NOMO-1 (cell line): Measurements from ENCODE around the gene DIAPH1.
"Not testable (repeated sequence)": the region's sequence is repeated elsewhere in the genome, so short reads cannot be mapped to it uniquely, and the experiment has no call there.

Source experiments
- DNase-seq, 2 experiments: peaks; one replicate each; lab custom pipeline; 2025; ENCODE audit not compliant: unreplicated experiment in 2 of 2; lab: John Stamatoyannopoulos, UW

The DIAPH1 gene

DNA sequence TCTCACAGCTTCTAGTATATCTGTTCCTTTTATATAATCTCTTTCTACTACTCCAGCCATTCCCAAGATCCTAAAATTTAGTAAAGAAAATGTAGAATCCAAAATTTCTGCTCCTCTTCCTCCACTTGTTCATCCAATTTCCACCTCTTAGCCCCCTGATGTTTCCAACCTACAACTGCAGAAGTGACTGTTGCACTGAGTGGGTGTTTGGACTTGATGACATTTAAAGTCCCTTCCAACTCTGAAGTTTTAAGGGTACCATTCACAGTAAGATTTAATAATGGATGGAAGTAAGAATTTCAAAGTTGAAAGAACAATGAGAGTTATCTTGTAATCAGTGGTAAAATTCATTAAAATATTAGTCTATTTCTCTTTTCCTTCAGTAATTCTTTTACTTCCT, 5.5 kb downstream of the DIAPH1 start:
- DNase-seq, result no peak

DNA sequence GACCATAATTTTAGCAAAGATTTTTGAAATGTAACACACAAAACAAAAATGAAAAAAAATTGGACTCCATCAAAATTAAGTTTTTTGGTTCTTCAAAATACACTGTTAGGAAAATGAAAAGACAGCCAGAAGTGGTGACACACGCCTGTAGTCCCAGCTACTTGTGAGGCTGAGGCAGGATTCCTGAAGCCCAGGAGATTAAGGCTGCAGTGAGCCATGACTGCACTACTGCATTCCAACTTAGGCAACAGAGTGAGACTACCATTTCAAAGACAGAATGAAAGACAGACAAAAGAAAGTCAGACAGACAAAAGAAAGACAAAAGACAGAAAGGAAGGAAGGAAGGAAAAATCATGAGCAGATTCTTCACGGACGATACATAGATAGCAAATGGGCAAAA, 7.5 kb downstream of the DIAPH1 start:
- DNase-seq, result no peak

DNA sequence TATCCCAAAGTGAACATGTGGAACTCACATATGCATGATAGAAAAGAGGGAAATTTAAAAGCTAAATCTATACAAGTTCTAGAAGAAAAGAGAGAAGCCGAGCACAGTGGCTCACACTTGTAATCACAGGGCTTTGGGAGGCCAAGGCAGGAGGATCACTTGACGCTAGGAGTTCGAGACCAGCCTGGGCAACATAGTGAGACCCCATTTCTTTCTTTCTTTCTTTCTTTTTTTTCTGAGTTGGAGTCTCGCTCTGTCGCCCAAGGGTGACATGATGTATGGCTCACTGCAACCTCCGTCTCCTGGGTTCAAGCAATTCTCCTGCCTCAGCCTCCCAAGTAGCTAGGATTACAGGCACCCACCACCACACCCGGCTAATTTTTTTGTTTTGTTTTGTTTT, 8.9 kb downstream of the DIAPH1 start:
- DNase-seq, result not testable (repeated sequence)

DNA sequence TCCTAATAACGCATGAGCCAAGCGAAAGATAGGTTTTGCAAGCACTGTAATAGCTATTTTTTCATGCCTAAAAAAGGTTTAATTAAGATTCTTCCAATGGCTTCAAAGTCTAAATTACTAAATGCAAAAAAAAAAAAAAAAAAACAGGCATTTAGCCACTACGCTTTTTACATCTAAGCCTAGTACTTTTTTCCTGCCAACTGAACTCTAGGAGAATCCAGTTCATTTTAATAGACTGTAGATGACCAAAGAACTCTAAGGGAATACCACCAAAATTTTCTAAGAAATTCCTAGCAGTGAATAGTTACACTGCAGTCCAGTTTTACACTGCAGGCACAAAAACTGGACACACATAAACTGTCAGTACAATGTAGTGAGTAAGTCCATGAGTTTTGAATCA, 9.8 kb downstream of the DIAPH1 start:
- no peak for DNase-seq

DNA sequence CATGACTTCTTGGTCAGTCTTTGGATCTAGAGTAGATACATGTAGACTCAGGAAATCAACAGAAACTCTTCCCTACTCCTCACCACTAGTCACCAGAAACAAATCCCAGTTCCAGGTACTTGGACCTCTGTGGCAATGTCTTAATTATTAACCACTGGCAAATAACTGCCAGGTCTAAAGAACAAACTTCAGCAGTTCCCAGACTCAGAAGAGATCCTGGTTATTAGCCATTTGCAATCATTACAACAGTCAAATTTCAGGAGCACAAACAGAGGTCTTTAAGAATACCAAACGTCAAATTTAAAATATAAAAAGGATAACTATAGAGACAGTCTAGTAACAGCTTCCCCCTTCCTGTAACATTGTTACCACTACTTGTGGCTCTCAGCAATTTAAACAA, 10.2 kb downstream of the DIAPH1 start:
- DNase-seq, result no peak

DNA sequence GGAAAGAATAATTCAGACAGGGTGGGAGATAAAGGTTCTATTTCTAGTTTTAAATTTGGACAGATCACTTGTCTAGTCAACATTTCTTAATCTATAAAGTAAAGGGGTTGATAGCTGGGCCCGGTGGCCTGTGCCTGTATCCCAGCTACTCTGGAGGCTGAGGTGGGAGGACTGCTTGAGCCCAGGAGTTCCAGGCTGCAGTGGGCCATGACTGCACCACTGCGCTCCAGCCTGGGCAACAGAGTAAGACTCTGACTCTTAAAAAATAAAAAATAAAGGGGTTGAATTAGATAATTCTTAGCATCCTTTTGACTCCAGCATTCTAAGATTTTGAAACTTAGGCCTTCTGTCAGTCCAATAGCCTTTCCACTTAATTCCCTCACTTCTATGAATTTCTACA, 10.8 kb downstream of the DIAPH1 start:
- no peak for DNase-seq

DNA sequence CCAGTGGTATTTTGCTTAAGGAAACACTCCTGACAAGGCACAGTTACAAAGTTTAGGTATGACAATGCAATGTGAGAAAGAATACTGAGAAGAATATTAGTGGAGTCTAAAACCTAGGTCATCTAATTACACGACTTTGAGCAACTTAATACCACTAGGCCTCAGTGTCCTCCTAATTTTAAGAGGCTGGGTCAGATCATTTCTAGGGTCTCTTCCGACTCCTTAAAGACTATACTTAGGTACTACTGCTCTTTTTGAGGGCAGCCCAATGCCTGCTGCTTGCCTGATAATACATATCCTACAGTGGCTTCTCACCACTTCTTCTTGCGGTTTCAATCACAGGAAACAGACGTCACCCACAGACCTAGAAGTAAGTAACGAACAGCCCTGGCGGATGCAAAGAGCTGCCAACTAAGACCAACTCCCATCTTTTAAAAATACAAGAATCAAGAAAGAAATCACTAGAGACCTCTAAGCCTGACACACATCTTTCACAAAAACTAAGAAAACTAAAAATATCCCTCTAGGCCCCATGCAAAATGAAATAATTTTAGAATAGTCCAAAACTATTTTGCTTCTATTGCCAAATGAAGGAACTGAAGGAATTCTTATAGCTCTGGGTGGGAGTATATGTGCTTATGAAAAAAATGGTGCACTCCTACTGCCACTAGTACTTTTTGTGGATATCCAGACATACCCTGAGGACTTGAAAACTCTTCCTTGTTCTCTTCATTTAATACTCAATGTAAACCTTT, 13.1 kb downstream of the DIAPH1 start:
- peak; percentile 85 to 97 for DNase-seq

DNA sequence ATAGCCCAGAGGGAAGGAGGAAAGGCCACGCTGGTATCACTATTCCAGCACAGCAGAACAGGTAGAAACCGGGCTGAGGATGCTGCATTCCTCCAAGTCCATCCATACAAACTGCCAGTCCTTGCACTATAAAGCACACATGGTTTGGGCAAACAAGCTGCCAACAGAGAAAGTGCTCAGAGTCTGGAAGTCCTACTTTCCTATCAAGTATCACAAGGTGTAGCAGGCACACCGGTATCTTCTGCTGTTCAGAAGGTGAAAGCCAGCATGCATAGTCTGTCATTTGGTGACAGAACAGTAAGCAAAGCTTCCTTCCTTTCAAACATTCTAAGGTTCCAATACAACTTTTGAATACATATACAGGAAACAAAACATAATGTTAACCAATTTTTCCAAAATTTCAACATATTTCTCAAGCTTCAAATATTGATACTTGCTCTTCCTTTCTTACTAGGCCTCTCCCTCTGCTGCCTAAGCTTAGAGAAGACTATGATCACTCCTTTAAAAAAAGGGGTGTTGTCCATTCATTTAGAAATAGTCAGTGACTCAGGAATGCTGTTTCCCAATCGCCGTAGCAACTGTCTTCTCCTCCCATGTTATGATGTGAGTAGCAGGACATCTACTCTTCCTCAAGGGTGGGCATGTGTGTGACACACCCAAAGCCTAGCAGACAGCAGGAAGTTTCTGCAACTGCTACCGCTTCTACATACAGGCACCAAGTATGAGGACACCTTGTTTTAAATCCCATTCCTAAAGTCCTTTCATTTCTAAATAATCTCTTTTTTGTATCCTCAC, 14.7 kb downstream of the DIAPH1 start:
- DNase-seq, result peak; percentile 81 to 98

DNA sequence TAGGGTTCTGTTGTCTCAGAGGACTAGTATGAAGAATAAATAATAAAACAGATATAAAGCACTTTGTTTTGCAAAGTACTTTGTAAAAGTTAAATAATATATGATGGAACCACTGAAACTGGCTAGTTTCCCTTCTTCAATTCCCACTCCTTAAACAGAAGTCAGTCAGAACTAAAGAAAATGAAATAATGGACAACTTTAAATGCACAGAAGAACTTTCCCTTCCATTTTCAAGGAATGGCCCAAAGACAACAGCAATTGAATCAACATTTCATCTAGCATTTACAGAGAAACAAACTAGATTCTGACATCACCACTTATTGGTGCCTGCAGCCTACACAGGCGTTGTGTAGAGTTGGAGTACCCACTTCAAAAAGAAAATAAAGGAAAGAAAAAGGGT, 16.2 kb downstream of the DIAPH1 start:
- DNase-seq, result no peak

DNA sequence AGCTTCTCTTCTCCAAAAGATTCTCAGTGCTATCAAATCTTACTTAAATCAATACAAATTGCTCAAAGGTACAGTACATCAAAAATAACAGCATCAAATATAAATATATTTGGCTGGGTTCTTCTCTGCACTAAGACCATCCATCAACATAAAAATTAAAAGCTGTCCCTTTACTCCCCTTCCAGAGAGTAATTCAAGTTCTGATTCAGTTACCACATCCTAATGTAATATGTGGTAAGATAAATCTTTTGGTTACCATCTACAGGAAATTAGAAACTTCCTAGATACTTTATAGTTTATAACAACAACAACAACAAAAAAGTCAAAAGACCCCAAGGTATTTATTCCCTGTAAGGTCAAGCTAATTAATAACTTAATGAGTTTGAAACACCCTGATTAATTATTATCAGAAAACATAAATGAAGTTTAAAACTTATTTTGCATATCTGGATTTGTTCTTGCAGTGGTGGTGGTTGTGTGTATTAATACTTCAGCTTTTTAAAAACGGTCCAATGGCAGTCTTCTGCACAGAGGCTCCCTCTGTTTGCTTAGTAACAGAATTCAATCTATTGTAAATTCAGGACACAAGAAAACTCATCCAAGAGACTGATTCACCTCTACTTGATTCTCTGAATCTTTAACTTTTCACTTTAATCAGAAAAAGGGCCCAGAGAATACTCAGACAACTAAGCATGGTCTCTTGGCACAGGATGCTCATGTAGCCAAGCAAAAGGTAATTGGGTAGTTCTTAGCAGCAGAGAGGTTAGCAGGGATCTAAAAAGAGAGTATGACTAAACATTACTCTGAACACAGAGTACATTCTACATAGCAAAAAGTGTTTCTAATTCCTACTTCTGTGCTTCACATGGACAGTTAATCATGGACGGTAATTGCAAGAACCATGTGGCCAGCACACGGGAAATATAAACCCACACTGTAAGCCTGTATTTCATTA, 20.1 kb downstream of the DIAPH1 start:
- DNase-seq, result no peak

DNA sequence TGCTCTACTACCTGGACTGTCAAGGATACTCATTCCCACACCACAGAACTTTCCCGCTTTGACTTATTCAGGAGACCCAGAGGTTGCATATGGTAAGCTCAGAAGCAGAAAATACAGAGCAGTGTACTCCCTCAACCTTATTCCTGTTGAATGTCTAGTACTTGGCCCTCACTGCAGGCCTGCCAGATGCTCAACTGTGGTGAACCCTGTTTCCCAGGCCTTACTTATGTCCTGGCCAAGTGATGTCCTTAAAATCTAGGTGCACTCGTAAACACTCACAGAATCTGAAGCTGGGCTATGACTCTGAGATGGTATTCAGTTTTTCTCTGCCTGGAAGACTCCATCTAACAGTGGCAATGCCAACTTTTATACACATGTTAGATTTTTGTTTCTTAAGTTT, 21.0 kb downstream of the DIAPH1 start:
- no peak for DNase-seq

DNA sequence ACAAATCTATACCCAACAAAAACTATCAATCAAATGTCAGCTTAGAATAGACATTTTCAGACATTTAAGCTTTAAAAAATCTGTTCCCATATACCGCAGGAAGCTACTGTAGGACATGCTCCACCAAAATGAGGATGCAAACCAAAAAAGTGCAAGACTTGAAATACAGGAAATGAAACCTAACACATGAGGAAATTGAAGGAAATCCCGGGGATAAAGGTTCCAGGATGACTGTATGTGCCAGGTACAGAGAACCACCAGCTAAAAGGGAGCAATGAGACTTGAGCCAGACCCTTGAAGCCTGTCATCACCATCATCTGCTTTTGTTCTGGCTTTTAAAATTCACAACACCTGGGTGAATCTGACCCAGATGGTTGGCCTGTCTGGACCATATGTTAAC, 21.4 kb downstream of the DIAPH1 start:
- peak in 1 of 2 experiments; percentile 23 for DNase-seq

DNA sequence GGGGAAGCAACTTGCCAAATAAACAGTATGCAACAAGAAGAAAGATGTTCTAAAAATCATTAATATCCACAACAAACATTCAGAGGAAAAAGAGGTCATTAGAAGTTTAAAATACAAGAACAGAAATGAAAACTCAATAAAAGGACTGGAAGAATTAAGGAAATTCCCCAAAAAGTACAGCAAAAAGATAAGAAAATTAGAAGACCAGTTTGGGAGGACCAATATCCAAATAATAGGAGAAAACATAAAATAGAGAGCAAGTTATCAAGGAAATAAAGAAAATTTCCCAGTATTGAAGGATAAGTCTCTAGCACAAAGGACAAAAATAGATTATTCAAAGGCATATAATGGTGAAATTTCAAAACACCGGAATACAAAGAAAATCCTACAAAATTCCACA, 21.9 kb downstream of the DIAPH1 start:
- no peak for DNase-seq

DNA sequence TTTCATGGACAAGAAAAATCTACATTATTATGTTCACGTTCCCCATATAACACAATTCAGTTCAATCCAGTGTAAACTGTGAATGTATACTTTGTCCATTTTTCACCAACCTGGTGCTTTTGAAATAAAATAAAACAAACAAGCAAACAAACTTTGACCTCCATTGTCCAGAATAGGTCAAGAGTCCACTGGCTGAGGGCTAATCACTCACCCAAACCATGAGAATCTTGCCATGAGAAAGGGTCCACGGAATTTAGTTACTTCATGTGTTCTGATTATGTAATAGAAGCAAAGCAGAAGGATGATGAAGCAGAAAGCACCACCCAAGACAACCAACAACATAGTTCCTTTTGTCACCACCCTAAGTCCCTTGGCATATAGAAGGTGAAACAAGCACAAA, 28.7 kb downstream of the DIAPH1 start:
- peak; percentile 21 to 63 for DNase-seq

DNA sequence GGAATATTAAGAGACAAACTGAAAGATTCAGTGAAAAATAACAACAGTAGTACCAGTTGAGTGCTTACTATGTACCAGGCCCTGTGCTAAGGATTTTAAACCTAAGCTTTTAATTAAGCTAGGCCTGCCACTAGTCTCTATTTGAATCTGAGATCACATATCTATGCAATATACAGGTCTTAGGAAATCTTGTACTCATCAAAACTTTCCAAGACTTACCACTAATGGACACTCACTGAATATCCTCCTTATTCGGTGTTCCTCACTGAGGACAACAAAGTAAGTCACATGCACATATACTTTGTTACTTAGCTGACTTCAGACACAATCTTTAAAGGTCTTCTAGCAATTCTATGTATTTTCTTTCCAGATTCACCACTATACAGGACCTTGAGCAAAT, 32.6 kb downstream of the DIAPH1 start:
- no peak for DNase-seq

DNA sequence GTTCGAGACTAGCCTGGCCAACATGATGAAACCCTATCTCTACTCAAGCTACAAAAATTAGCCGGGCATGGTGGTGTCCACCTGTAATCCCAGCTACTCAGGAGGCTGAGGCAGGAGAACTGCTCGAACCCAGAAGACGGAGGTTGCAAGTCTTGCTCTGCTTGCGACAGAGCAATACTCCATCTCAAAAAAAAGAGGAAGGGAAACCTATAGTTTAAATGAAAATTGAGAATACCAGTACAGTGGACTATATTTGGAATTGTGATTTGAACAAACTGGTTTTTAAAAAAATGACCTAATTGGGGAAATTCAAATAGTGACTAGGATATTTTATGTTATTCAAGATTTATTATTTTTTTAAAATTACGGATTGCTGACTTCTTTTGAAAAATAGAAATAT, 33.2 kb downstream of the DIAPH1 start:
- DNase-seq, result peak in 1 of 2 experiments; percentile 70

DNA sequence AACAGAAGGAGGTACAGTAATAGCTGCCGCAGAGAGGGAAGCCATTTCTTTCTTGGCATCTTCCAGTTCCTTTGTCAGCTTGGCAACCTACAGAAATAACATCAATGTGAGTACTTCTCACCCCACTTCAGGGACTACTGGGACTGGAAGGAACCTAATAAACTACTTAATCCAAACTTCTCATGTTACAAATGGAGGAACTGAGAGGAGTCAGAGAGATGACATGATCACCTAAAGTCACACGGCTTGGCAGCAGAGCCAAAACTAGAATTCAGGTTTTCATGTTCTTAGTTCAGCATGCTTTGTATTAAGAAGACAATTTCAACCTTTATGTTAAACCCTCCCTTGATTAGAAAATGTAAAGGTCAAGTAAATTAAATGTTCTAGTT, 44.7 kb downstream of the DIAPH1 start:
- DNase-seq, result no peak

DNA sequence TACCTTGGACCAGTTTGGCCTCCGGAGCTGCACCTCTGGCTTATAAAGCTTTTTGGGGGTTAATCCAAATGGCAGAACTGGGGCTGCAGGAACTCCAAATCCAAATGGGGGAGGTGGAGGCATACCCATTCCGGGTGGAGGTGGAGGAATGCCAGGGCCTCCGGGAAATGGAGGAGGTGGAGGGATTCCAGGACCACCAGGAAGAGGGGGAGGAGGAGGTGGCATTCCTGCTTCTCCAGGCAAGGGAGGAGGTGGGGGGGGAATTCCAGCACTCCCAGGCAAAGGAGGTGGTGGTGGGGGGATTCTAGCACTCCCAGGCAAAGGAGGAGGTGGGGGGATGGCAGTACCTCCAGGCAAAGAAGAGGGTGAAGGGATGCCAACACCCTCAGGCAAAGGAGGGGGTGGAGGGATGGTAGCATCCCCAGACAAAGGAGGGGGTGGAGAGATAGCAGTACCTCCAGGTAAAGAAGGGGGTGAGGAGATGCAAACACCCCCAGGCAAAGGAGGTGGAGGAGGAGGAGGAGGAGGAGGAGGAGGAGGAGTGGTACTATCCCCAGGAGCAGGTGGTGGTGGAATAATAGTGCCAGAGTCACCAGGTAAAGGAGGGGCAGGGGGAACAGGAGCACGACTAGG, 45.2 kb downstream of the DIAPH1 start:
- DNase-seq, result no peak

DNA sequence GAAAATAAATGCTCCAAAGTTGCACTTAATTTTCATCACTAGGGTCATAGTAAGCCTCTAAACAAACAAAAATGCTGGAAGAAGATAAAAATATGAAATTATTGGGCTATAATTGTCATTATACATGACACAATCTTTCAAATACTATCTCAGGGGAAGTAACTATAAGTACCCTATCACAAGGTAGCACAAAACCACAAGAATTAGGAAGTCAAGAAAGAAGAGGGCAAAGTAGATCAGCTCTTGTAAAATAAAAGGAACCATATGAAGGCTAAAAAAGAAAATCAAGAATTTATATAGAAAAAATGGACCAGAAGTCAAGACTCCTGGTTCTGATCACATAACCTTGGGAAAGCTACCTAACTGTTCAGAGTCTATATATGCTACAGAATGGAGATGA, 48.1 kb downstream of the DIAPH1 start:
- DNase-seq, result peak; percentile 38 to 81

DNA sequence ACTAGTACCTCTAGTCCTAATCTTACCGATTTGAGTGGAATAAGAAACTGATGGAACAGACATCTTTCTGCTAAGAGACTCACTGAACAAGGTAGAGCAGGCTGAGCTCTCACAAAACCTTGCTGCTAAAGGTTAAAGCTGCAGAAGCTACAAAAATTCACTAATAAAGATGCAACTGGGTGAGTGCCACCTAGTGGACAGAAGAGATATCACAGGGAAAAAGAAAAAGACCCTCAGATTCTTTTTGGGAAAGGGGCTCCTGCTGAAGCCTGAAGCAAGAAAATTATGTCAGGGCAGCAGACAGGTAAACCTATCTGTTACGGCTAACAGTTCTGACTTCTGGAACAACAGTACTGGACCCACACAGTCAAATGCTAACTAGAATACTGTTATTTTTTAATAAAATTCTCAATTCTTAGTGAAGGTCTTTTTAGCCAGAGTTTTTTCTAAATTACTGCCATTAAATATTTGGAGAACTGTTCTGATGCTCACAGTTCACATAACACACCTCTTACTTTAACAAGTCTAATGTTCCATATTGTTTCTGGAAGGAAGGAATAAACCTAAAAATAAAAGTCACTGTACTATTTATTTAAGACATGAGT, 51.2 kb downstream of the DIAPH1 start:
- DNase-seq, result peak in 1 of 2 experiments; percentile 20
